HG03378 (cell line): ENCODE results near the gene TOMM40.
A peak's percentile ranks its signal among the peaks of the same experiment; 100 is the strongest.
"Not testable (repeated sequence)": the region's sequence is repeated elsewhere in the genome, so short reads cannot be mapped to it uniquely, and the experiment has no call there.

Experiments
- ATAC-seq: cut with Tn5 transposase; IDR thresholded peaks from one replicate; pipeline ENCODE4 v1.9.1; 2021; ENCODE audit warnings: mild to moderate bottlenecking, moderate library complexity; ENCODE audit not compliant: unreplicated experiment

Gene TOMM40

GRCh38 chr19:44869733-44870470 lies 21.2 kb upstream of the TOMM40 start:
- no peak for ATAC-seq

GRCh38 chr19:44871809-44872208 lies 19.2 kb upstream of the TOMM40 start:
- ATAC-seq = no peak

GRCh38 chr19:44872661-44873060 lies 18.4 kb upstream of the TOMM40 start:
- ATAC-seq = no peak

GRCh38 chr19:44874317-44874716 lies 16.7 kb upstream of the TOMM40 start:
- ATAC-seq = no peak

- ATAC-seq = no peak
These were observed 15.2 kb upstream of the TOMM40 start for GRCh38 chr19:44875666-44876451.

- no peak for ATAC-seq
These were observed 14.0 kb upstream of the TOMM40 start for GRCh38 chr19:44876930-44877535.

- no peak for ATAC-seq
These were observed 12.8 kb upstream of the TOMM40 start for GRCh38 chr19:44878120-44878865.

- no peak for ATAC-seq
These were observed 11.6 kb upstream of the TOMM40 start for GRCh38 chr19:44879309-44880065.

GRCh38 chr19:44882063-44882462 lies 9.0 kb upstream of the TOMM40 start:
- ATAC-seq = no peak

- not testable (repeated sequence) for ATAC-seq
These were observed 8.2 kb upstream of the TOMM40 start for GRCh38 chr19:44882619-44883397.

GRCh38 chr19:44883922-44884321 lies 7.1 kb upstream of the TOMM40 start:
- no peak for ATAC-seq

- ATAC-seq = no peak
These were observed 6.5 kb upstream of the TOMM40 start for GRCh38 chr19:44884566-44884965.

- ATAC-seq = no peak
These were observed 4.9 kb upstream of the TOMM40 start for GRCh38 chr19:44886141-44886540.

- ATAC-seq = no peak
These were observed 3.4 kb upstream of the TOMM40 start for GRCh38 chr19:44887648-44888047.

GRCh38 chr19:44888335-44888734 lies 2.7 kb upstream of the TOMM40 start:
- ATAC-seq = not testable (repeated sequence)

- no peak for ATAC-seq
These were observed 1.2 kb upstream of the TOMM40 start for GRCh38 chr19:44889830-44890365.

- ATAC-seq = peak; percentile 82
These were observed 563 bp upstream of the TOMM40 start for GRCh38 chr19:44890366-44891015.

GRCh38 chr19:44892932-44893331 lies 1.9 kb downstream of the TOMM40 start:
- ATAC-seq = no peak
